GM20431 (cell line): ENCODE results near the gene FLNA.
"Not testable (repeated sequence)": the region's sequence is repeated elsewhere in the genome, so short reads cannot be mapped to it uniquely, and the experiment has no call there.

Experiments used
- in situ Hi-C: fragments of 300-500 bp; cut with MseI, MboI; formaldehyde crosslinking; loops from one replicate; pipeline ENCODE4 v1.15.0; 2020; ENCODE audit warnings: low sequenced_read_pairs; ENCODE audit not compliant: unreplicated experiment

FLNA gene

DNA sequence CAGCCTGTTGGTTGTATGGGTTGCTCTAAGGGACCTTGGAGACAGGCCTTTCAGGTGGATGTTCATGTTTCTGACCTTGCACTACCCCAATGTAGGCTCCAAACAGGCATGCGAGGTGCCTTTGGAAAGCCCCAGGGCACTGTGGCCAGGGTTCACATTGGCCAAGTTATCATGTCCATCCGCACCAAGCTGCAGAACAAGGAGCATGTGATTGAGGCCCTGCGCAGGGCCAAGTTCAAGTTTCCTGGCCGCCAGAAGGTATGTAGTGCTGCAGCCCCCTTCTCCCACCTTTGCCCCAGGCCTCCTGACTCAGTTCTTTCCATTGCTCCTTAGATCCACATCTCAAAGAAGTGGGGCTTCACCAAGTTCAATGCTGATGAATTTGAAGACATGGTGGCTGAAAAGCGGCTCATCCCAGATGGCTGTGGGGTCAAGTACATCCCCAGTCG is 26.0 kb upstream of the FLNA start:
- in situ Hi-C loops = not testable (repeated sequence)

DNA sequence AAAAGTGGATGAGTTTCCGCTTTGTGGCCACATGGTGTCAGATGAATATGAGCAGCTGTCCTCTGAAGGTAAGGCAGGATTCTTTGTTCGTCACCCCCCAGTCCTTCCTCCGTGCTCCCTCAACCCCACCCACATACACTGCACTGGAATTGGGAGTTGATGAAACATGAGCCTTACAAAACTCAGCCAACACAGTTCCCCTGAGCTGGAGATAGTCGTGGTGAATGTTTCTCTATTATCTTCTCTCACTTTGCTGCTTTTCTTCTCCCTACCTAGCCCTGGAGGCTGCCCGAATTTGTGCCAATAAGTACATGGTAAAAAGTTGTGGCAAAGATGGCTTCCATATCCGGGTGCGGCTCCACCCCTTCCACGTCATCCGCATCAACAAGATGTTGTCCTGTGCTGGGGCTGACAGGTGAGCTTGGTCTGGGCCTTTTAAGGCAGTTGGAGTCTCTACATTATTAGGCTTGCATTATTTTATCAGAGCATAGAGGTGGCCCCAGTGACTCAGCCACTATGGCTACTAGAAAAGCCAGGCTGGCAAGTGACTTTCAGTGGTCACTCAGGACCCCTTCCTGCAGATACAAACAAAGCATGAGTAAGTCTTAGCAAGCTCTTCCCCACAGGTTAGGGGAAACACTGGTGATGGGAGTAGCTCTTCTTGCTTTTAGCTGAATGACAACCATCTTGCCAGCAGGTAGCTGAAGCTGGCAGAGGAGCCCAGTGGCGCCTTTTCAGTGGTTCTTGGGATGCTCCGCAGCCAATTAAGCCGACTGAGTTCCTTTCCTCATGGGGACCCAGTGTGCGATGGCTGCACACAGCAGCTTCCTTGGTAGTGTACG is 25.3 kb upstream of the FLNA start:
- in situ Hi-C loops = no loop called here

DNA sequence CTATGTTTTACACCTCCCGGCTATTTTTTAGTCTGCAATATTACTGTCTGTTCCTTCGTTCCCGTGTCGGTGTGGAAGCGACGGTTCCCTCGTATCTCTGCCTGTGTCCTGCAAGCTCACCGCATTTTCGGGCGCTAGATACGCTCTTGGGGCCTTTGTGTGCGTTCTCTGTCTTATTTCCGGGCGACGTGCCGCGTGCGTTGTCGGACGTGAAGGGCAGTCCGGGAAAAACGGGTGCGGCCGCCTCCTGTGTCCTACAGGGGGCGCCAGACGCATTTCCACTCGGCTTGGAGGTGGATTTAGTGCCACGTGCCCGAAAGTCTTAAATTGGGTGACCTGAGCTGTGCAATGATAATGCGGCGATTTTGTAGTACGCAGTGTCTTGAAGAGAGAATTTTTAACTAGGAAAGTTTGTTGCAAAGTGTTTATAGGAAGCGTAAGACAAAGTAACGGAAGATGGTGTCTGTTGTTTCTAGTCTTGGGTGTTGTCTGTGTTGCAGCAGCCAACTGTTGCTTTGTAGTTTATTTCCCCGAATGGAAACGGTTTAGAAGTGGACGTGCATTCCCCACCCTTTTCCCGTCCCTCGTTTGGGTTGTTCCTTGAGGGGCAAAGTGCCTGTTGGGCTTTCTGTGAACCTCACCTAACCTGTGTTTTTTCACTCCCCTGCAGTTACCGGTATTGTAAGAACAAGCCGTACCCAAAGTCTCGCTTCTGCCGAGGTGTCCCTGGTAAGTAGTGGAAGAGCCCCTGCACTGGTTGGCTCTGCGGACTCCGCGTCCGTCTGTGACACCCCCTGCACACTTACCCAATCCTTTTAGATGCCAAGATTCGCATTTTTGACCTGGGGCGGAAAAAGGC is 24.5 kb upstream of the FLNA start:
- in situ Hi-C loops = no loop called here

DNA sequence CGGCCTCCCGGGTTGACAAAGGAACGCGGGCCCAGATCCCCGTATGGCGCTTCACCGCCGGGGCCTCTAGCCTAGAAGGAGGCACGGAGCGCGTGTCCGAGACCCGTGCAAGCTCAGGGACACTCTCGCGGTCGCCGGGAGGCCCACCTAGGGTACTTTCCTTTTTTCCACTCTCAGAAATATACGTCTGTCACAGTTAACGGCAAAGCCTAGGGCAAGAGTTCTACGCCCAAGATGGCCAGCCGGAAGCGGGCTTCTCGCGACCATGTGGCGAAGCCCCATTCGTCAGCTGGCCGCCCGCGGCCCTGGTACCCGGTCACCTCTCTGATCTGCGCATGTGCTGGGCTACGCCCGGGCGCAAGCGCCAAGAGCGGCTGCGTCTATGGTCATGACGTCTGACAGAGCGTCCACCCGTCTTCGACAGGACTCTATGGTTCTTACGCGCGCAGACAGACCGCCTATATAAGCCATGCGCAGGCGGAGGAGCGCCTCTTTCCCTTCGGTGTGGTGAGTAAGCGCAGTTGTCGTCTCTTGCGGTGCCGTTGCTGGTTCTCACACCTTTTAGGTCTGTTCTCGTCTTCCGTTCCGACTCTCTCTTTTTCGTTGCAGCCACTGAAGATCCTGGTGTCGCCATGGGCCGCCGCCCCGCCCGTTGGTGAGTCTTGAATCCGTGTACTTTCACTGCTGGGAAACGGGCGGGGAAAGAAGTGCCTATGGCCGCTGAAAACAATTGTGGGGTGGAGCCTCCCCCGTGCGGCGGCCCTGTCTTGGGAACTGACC is 23.6 kb upstream of the FLNA start, which contains the start of gene RPL10:
TSS of gene RPL10 (plus strand) at position 490 of the 780 bp plus-strand sequence. CDS start at position 633, 143 bp downstream.
- in situ Hi-C loops = no loop called here

DNA sequence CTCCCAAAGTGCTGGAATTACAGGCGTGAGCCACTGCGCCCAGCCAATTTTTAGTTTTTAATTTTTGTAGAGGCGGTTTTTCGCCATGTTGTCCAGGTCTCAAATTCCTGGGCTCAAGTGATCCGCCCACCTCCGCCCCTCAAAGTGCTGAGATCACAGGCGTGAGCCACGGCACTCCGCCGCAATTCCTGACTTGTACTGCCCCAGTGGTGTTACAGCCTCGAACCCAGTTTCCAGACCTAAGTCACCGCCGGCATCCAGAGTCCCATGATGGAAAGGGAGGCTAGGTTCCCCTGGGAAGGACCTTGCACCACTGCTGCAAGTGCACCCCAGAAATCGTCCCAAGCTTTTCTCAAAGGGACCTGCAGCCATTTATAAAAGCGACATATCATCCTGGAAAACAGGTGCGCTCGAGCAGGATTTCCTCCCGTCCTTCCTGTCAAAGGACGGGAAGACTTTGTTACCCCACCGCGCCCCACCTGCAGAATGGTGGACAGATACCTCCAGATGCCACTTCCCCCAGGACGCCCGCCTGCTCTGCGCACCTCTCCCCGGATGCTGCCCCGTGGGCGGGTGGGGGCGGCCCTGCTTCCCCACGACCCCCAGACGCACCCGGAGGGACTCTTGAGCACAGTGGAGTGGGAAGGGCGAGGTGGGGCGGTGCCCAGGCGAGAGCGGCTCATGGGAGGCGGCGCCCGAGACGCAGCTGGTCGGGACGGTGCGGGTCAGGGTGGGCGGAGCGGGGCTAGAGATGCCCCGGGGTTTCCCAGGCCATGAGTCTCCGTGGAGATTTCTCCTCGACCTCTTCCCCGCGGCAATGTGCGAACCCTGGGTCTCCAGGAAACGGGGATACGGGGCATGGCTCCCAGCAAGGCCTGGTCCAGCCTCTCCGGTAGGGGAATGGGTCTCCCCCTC is 22.8 kb upstream of the FLNA start:
- in situ Hi-C loops = no loop called here

DNA sequence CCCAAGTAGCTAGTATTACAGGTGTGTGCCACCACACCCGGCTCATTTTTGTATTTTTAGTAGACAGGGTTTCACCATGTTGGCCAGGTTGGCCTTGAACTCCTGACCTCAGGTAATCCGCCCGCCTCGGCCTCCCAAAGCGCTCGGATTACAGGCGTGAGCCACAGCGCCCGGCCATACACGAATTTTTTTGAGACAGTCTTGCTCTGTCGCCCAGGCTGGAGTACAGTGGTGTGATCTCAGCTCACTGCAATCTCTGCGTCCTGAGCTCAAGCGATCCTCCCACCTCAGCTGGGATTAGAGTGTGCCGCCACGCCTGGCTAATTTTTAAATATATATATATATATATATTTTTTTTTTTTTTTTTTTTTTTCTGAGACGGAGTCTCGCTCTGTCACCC is 21.9 kb upstream of the FLNA start:
- in situ Hi-C loops = not testable (repeated sequence)

DNA sequence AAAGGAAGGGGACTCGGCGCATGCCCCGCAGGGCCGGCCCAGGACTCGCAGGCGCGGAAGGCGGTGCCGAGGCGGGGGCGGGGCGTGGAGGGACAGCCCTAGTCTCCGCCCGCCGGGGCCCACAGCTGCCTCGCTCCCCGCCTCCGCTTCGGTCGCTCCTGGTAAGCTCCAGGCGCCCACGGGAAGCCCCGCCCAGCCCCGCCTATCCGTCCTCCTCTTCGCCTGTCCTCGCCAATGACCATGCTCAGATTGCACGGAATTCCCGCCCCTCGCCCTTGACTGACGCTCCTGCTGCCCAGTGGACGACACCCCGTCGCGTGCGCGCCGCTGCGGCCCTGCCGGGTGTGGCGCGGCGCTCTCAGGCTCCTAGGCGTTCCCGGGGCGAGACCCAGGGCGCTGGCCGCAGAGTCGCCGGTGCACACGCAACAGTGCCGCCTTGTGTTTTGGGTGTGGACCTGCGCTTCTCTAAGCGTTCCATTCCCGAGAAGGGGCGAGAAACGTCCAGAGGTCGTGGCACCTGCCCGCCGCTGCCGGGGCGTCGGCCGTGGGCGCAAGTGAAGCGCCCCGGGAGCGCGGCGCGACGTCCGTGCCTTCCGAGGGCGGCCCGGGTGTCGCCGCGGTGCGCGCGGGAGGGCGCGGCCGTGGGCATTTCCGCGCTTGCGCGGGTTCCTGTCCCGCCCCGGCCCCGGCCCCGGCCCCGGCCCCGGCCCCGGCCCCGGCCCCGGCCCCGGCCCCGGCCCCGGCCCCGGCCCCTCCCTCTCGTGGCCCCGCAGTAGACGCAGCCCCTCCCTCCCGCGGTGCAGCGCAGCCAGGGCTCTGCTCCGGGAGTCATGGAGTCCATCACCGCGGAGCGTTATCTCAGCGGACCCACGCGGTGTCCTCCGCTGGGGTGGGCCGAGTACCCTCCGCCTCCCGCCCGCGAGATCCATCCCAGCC is 15.6 kb upstream of the FLNA start:
- in situ Hi-C loops = not testable (repeated sequence)

DNA sequence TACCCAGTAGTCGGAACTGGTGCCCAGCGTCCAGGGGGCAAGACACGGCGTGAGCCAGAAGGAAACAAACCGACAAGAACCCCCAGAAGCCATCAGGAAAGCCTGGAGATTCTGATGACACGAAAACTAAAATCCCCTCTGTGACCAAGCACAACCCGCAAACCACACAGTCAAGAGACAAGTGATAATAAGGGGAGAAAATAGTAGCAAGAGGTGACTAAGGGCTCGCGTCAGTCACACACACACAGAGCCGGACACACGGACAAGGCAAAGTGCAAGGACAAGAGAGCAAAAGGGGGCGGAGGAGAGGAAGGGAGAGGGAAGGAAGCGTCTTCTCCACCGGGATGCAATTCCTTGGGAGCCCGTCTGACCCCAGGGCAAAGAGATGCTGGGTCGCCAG is 14.2 kb upstream of the FLNA start:
- in situ Hi-C loops = not testable (repeated sequence)

DNA sequence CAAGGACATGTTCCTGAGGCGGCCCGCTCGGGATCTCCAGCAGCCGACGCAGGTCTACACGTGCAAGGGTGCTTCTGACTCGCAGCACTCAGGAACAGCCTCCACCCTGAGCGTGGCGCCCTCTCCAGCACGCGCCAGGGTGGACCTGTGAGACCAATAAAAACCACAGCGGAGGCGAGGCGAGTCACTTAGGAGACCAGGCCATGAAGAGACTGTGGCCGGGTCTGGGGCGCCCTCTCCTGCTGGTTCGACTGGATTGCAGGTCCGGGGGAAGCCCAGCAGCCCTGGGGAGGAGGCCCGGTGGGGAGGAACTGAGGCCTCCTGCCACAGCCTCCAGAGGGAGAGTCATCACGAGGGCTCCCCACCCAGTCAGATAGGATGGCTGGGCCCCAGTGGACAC is 13.7 kb upstream of the FLNA start:
- in situ Hi-C loops = not testable (repeated sequence)

DNA sequence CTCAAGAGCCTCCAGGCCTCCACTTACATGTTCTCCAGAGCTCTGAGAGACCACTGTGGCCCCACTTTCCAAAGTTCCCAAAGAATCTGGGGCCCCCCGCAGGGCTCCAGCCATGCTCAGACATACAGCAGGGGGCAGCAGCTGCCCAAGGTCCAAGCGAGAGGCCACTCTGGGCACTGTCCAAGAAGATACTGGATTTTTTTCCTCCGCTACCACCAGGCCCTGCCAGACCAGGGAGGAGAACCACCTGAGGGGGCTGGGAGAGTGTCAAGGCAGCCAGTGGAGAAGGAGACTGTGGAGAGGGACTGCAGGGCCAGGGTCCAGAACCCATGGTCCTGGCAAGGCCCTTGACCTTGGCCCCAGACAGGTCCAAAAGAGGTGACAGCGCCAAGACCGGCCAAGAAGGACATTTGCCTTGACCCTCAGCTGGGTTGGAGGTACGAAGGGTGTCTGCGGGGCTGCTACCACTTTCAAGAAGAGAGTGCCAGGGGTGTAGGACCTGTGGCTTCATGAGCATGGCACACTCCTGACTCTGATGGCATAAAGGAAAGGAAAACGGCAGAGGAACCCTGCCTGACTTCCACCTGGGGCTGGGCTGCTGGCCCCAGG is 10.0 kb upstream of the FLNA start:
- in situ Hi-C loops = no loop called here

DNA sequence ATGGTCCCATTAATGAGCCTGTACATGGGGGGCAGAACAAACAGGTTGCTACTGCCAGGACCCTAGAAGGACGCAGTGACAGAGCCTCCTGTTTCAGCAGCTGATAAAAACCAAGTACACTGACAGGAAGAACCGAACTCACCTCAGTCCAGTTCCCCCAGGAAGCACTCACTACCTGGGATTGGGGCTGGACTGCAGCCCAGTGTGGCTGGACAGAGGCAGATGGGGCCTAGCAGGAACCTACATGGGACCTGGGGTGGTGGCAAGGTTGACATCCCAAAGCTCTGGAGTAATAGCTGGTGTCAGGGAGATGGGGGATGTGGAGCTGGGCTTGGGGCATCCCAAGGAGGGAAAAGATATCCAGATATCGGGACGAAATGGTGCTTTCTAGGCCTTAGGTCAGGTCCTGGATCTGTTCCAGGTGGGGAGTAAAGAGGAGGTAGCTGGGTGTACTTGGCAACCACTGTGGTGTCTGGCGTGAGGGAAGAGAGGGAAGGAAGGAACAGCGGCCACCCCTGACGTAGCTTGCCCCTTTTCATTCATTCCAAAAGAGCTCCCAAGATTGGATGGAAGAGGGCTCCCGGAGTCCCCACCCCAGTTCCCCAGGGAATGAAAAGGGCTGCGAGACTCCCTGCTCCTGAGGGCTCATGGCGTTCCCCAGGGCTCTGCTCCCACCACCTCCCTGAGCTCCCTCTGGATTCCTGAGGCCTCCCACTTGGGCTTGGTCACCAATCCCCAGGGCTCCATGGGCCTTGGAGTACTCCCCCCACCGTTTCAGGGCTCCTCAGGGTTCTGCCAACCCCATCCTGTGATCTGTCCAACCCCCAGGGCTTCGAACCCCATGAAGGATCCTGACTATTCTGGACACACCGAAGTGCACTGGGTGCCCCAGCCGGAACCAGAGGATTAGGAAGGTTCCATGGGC is 9.2 kb upstream of the FLNA start:
- in situ Hi-C loops = no loop called here

DNA sequence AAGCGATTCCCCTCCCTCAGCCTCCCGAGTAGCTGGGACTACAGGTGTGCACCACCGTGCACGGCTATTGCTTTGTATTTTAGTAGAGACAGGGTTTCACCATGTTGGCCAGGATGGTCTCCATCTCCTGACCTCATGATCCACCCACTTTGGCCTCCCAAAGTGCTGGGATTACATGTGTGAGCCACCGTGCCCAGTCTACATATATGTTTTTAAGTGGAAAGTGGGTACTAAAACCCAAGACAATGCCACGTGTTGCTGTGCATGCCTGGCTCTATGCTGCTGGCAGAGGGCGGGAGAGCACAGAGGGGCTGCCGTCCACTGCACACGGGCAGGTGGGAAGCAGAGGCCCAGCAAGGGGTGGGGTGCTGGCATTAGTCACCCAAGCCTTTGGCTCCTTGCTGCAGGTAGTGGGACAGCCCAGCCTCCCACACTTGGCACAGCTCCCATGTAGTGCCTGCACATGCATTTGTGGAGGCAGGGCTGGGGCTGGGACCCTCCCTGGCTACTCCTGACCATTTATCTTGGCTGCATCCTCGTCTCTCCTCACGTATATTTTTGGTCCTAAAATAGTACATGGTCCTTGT is 8.1 kb upstream of the FLNA start:
- in situ Hi-C loops = no loop called here

DNA sequence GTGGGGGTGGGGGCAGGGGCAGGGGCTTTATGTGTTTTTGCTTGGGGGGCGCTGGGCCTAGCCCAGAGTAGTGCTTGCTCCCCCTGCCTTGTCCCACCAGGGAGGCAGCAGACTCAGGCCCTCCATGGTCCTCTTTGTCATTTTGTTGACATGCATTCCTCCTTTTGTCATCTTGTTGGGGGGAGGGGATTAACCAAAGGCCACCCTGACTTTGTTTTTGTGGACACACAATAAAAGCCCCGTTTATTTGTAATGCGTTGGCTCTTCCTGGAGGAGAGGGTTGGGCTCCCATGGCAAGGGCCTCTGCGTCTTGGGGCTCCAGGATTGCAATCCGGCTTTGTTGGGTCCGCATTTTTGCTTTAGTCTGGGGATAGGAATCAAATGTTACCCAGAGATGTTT is 6.8 kb upstream of the FLNA start:
- in situ Hi-C loops = no loop called here

DNA sequence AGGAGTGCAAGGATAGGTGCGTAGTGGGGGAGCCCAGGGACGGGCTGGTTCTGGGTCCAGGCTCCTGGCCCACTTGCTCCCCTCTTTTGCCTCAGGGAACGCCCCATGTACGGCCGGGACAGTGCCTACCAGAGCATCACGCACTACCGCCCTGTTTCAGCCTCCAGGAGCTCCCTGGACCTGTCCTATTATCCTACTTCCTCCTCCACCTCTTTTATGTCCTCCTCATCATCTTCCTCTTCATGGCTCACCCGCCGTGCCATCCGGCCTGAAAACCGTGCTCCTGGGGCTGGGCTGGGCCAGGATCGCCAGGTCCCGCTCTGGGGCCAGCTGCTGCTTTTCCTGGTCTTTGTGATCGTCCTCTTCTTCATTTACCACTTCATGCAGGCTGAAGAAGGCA is 6.4 kb upstream of the FLNA start:
- in situ Hi-C loops = no loop called here

DNA sequence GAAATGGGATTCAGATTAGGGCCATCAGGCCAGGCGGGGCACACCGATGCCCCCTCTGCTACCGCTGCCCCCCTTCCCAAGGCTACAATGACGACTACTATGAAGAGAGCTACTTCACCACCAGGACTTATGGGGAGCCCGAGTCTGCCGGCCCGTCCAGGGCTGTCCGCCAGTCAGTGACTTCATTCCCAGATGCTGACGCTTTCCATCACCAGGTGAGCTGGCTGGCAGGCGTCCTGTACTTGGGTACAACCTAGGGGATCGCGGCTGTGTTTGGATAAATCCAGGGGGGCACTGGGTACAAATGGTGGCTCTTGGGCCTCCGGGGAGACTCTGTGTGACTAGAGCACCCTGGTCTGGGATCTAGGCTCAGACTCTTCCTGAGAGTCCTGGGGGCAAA is 5.7 kb upstream of the FLNA start:
- in situ Hi-C loops = no loop called here

DNA sequence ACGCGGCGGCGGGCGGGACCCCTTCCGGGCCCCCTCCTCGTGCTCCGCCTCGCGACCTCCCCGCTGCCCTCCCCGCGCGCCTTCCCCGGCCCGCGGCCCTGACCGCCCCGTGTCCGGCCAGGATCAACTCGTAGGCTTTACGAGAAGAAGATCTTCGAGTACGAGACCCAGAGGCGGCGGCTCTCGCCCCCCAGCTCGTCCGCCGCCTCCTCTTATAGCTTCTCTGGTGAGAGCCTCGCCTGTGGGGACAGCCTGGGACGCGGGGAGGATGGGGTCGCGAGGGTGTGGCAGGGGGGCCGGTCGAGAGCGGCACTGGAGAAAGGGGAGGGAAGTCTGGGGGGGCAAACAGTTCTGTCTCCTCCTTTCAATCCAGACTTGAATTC is 5.1 kb upstream of the FLNA start:
- in situ Hi-C loops = no loop called here
